Measurements from ENCODE around the gene MBTD1. TPM values are rescaled to one million over a fixed set of nuclear protein-coding genes. Genes with fewer than 3 reads are reported as not detected.

The MBTD1 gene
- total and polyA plus RNA-seq, 9 of the 15 experiments (the other 6 are each of a cell fraction or from before 2014, with no cell fraction given) = 2.1 to 26.3 (median 13.3) TPM

GRCh38 chr17:51261024-51261963 lies 1.4 kb upstream of the MBTD1 start:
- 0 out of 3 replicates have a peak, but pooled peaks have one; percentile 1 for ATAC-seq
- peak overlapping the region; percentile 94 for H2AFZ ChIP-seq (ENCODE audit: low read depth, low read length)
- TF ChIP-seq ZNF609 (CRISPR knock-in tag; IDR thresholded peaks at IDR 0.05; ENCODE audit: borderline replicate concordance) (no peak), PRDM10 (IDR thresholded peaks at IDR 0.05; ENCODE audit: partially characterized antibody) (no peak), STAT5B (CRISPR knock-in tag; IDR thresholded peaks at IDR 0.05) (no peak), HMBOX1 (IDR thresholded peaks at IDR 0.05) (peak; percentile 85), NCOA6 (IDR thresholded peaks at IDR 0.05) (no peak), RBBP5 (IDR thresholded peaks at IDR 0.05; ENCODE audit: borderline replicate concordance, insufficient read depth, low read length, poor library complexity, severe bottlenecking) (peak; percentile 44), FOXK2 (conservative IDR thresholded peaks at IDR 0.05 in 1 of 2, IDR thresholded peaks at IDR 0.05 in 1 of 2; ENCODE audit: low read depth in 2 of 2) (0 out of 4 replicates have a peak, but pooled peaks of 1 of the 2 experiments have one; percentile 19)

More at GRCh38 chr17:51261024-51261963, 1.4 kb upstream of the MBTD1 start:
- peaks cover 11% of the 10 kb centered on the region for H4K20me1 ChIP-seq (replicated peaks; ENCODE audit: control insufficient read depth, insufficient read depth, low read length)
- peak overlapping the region; percentile 96 to 98 for H3K9ac ChIP-seq (ENCODE audit: insufficient read depth in 1 of 2, low read depth in 2 of 2, low read length in 2 of 2)
- FAIRE-seq (peak; percentile 72), DNase-seq (ENCODE audit: extremely low read depth in 1 of 4, low spot score in 3 of 4) (peak in 1 of 4 experiments; percentile 47)
- ChIA-PET POLR2A (interaction anchor here (0.6 to 1.4 kb wide), 6 partner anchors 9 to 99 kb away, joined by 3 to 7 read pairs (median 4); no protein-coding TSS in a partner anchor), CTCF (ENCODE audit: low intra/inter-chr PET ratio) (no interaction called here)
- H3K4me2 ChIP-seq (ENCODE audit: insufficient read depth, low read length) = peak overlapping the region; percentile 98
- H3K79me2 ChIP-seq (ENCODE audit: control insufficient read depth, insufficient read depth, low read length) = peaks cover 96% of the 10 kb centered on the region
- peak overlapping the region; percentile 98 for H3K27ac ChIP-seq (ENCODE audit: extremely low read depth, low read depth, low read length)
- no peaks in the 10 kb centered on the region for H3K27me3 ChIP-seq (ENCODE audit: control insufficient read depth in 2 of 2, insufficient read depth in 2 of 2, low read length in 2 of 2)
- peaks cover 63% of the 10 kb centered on the region for H3K36me3 ChIP-seq (ENCODE audit: control insufficient read depth, insufficient read depth, low read length)
- BruUV-seq (replicated peaks) = TSS peak; percentile 54
- in situ Hi-C loops (cut with MboI) (no loop called here), intact Hi-C loops (cut with micrococcal nuclease) (loop anchor here (5.0 kb wide), 1 partner anchor 94 kb away; the partner anchor contains the start of gene NME2)
- H3K9me3 ChIP-seq (replicated peaks; ENCODE audit: control insufficient read depth, insufficient read depth, low read depth, low read length) = no peaks in the 10 kb centered on the region
- peaks cover 16 to 26% of the 10 kb centered on the region in 2 experiments; a peak in 4 of 5 replicates for H3K4me1 ChIP-seq (replicated peaks in 1 of 2; ENCODE audit: control insufficient read depth in 2 of 2, insufficient read depth in 2 of 2, low read length in 2 of 2)
- H3K4me3 ChIP-seq = peak overlapping the region; percentile 86
- no peaks in the 10 kb centered on the region for H3K9me1 ChIP-seq (ENCODE audit: control insufficient read depth, insufficient read depth, low read length)
- under 1% methylated on average over 32 of the region's 42 CpGs for WGBS (ENCODE audit: insufficient coverage, low coverage, missing lambda C conversion rate)
